NCI-H510A treated with DMSO at 0.1 percent for 48 hours (cell line): ENCODE data around the gene NDUFAF7.
"Not testable (repeated sequence)": the region's sequence is repeated elsewhere in the genome, so short reads cannot be mapped to it uniquely, and the experiment has no call there.

Experiments used
- DNase-seq: peaks from one replicate; lab custom pipeline; 2025; lab: John Stamatoyannopoulos, UW

Gene NDUFAF7

GRCh38 chr2:37215250-37215649 lies 16.2 kb upstream of the NDUFAF7 start:
- no peak for DNase-seq

DNA sequence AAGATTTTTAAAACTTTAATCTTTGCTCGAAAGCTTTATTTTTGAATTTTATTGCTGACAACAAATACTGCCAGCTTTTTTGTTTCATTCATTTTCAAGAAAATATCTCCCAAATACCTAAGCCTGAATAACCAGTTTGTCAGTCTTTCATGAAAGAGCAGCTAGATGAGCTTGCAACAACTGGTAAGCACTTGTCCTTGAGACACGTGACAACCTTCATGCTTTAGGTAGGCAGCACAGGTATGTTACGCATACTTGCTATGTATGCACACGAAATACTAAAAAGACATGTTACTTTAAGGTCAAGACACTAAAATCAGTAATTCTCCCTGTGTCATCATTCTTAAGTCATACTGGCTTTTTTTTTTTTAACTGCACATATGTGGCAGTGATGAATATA lies 12.4 kb upstream of the NDUFAF7 start:
- DNase-seq: no peak

- DNase-seq: no peak
Measured at GRCh38 chr2:37223131-37223530, 8.3 kb upstream of the NDUFAF7 start.

- DNase-seq: no peak
Measured at GRCh38 chr2:37224063-37224462, 7.4 kb upstream of the NDUFAF7 start.

- DNase-seq: not testable (repeated sequence)
Measured at GRCh38 chr2:37225129-37225528, 6.3 kb upstream of the NDUFAF7 start.

- no peak for DNase-seq
Measured at GRCh38 chr2:37226863-37227262, 4.6 kb upstream of the NDUFAF7 start.

DNA sequence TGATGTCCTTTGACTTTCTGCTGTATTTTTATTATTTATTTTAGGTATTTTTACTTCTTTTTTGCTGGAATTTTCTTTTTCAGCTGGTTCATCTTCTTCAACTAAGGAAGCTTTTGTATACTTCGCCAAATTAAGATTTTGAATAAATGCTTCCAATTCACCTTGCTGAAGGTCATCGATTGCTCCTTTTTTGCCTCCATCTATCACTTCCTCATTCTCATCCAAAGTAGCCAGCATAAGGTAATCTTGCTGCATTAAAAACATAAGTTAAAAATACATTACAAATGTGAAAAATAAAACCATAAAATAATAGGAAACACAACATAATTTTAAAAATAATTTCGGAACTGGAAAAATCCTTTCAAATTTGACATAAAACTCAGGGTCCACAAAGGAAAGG lies 2.7 kb upstream of the NDUFAF7 start:
- no peak for DNase-seq

DNA sequence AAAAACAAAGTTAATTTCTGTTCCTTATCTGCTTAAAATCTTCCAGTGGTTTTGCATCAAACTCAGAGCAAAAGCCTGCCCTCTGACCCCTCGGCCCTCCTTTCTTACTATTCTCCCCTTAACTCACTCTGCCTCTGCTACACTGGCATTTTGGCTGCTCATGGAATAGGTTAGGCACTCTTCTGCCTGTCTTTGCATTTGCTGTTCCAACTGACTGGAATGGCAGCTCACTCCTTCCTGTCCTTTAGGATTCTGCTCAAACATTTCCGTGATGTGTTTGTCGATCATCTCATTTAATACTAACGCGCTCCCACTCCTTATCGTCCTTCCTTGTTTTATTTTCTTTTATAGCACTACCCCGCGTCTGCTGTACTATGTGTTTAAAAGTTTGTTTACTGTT lies 877 bp upstream of the NDUFAF7 start:
- DNase-seq: peak; percentile 6

GRCh38 chr2:37232131-37232933 lies 874 bp downstream of the NDUFAF7 start:
- no peak for DNase-seq

- DNase-seq: no peak
Measured at GRCh38 chr2:37243435-37243834, 12.0 kb downstream of the NDUFAF7 start.

GRCh38 chr2:37244017-37244416 lies 12.6 kb downstream of the NDUFAF7 start:
- DNase-seq: no peak

DNA sequence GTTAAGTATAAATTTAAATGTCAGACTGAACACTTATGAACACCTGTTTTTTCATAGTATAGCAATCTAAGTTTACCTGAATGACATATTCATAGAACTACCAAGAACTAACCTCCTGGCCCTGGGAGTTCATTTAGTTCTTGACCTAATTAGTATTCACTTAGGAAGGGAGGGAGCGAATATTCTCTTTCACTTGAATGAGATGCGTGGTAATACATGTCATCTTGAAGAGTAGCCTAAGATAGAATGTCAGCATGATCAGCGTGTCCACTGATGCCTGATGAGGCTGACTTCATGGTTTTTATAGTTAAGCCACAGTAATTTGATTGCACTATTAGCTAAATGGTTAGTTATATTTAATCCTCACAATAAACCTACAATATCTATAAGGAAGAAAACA lies 13.3 kb downstream of the NDUFAF7 start:
- no peak for DNase-seq

- DNase-seq: no peak
Measured at GRCh38 chr2:37246205-37246604, 14.7 kb downstream of the NDUFAF7 start.

- DNase-seq: no peak
Measured at GRCh38 chr2:37250869-37251740, 19.6 kb downstream of the NDUFAF7 start.

DNA sequence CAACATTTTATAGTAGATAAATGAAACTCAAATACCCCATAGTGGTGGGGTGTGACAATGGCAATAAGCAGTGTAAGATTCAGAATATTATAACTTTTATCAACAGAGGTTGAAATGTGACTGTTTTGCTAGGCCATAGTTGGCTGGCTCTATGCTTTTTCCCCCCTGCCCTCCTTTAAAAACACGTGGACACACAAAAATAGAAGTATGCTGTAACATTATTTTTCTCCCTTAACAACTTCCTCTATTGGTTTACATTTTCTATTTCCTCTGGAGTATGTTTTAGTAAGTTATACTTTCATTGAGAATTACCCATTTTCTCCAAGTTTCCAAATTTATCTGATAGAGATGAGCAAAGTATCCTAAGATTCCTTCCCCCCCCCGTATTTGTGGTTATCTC lies 31.1 kb downstream of the NDUFAF7 start:
- DNase-seq: no peak

- DNase-seq: no peak
Measured at GRCh38 chr2:37263839-37264238, 32.4 kb downstream of the NDUFAF7 start.

- no peak for DNase-seq
Measured at GRCh38 chr2:37267685-37268084, 36.2 kb downstream of the NDUFAF7 start.

DNA sequence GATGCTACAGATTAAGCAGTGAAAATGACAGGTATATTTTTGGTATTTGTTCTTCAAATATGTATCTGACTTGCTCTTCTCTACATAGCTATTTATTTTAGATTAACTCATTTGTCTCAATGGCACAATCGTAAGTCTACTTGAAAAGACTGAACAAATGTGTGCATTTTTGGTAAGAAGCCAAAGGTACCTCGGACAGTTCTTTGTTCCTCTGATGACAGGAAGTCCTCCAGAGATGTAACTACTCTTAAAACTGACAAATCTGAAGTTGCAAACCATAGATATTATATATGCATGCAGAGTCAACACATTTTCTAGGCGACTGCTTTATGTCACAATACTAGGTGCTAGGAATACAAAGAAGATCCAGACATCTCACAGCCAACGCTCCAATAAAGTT lies 36.7 kb downstream of the NDUFAF7 start:
- DNase-seq: no peak

GRCh38 chr2:37271376-37272067 lies 40.1 kb downstream of the NDUFAF7 start:
- no peak for DNase-seq

GRCh38 chr2:37274359-37274965 lies 43.0 kb downstream of the NDUFAF7 start:
- no peak for DNase-seq

DNA sequence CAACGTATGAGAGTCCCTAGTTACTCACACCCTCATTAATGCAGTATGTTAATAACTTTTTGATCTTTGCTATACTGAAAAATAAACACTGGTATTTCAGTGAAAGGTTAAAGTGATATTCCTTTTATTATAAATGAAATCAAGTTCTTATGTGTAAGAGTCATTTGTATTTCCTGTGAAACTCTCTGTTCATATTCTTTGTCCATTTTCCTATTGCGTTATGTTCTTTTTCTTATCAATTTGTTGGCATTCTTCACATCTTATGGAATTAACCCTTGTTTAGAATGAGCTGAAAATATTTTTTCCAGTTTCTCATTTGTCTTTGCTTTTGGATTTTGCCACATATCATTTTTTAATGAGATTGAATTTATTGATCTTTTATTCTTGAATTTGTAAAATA lies 44.8 kb downstream of the NDUFAF7 start:
- no peak for DNase-seq

DNA sequence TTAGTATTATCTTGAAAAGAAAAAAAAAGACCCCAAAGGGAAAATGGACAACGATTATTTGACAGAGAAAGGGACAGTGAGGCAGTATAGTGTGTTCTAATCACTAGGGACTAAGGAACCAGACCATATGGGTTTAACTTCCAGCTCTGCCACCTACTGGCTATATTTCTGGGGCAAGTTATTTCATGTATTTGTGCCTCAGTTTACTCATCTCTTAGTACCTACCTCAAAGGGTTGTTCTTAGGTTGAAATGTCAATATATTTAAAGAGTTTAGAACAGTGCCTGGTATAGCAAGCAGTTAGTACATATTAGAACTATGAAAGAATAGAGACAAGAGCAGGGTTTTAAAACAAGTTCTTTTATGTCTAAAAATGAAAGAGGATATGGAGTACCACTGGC lies 50.5 kb downstream of the NDUFAF7 start:
- DNase-seq: no peak
